Stimulated activated CD4-positive, alpha-beta T cell treated with anti-CD3 and anti-CD28 coated beads, Interleukin-2, amount 100 ng/mL, for 24 hours (primary cell): ENCODE results near the gene ADARB1.

Experiments
- DNase-seq, 2 donors: peaks; one replicate each; pipeline ENCODE4 v3.0.0-alpha.2; 2020

Gene ADARB1

DNA sequence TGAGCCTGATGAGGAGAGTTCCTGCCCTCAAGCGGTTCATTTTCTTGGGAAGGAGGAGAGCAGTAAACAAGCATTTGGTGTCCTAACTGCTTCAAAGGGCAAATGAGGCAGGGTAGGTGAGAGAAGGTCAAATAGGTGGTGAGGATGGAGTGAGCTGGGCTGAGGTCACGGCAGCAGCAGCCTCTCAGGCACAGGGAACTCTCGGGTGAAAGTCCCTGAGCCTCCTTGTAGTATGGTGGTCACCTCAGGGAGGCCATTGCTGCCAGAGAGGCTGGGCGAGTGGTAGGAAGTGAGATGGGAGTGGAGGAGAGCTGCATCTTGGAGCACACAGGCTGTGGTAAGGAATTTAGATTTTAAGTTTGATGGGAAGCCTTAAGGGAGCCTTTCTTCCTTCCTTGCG is 4.0 kb downstream of the ADARB1 start:
- DNase-seq: no peak

DNA sequence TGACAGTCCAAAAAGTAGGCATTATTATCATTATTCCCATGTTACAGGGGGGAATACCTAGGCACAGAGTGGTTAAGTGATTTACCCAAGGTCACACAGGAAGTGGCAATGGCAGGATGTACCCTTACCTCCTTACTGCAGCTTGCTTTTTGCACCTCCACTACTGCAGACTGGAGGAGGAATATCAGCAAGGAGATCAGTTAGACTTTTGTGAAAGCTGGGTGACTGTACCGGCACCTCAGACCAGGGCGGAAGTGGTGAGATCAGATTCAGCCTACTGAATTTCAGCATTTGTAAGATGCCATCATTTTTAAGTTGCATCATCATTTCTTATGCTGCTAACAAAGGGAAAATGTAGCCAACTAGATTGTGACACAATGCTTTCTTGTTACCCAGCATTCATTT is 4.5 kb downstream of the ADARB1 start:
- DNase-seq: peak; percentile 70 to 73

DNA sequence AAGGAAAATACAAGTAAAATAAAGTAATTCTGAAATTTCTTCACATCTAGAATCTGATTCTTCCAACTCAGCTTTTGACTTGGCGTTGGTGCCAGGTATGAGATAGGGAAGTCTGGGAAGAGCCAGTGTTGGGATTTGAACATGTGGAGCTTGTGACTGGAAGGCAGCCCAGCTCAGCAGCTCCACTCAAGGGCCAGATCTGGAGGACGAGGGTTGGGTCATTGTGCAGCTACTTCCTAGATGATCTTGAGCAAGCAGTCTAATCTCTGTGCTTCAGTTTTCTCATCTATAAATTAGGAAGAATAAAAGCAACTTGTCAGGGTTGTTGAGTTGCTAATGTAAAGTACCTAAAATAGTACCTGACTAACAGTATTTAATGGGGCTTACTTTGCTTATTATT is 5.0 kb downstream of the ADARB1 start:
- DNase-seq: no peak

- DNase-seq: no peak
Measured at GRCh38 chr21:45080232-45080631, 5.9 kb downstream of the ADARB1 start.

DNA sequence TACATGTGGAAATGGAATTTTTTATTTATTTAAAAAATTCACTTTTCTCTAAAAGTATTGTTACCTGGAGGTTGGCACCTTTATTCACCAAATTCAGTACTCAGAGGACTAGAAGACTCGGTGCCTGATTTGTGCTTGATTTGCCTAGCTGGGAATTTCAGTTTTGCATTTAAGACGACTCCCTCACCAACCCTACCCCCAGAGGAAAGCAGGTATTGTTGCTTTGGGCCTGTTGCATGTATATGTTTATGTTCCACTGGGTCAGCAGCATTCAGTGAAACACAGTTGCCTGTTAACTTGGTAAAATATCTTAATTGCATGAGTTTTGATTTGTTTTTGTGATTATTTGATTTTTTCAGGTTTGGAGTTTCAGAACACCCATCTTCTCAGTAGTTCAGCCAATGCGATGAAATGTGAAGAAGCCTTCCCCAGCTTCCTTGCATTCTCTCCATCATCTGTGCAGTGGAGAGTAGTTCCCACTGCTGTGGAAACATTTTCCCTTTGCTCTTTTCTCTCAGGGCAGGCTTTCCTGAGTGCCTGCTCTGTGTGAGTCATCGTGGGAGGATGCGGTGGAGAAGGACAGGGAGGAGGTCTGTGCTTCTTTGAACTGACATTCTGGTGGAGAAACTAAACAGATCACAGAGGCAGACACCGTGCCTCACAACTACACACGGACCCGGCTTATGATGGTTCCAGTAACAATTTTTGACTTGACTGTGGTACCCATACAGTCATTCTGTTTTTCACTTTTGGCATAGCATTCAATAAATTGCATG is 6.4 kb downstream of the ADARB1 start:
- peak; percentile 45 to 47 for DNase-seq

GRCh38 chr21:45081636-45082035 is 7.3 kb downstream of the ADARB1 start:
- DNase-seq: no peak

GRCh38 chr21:45082736-45083135 is 8.4 kb downstream of the ADARB1 start:
- DNase-seq: no peak

- DNase-seq: peak in 1 of 2 donors; percentile 18
Measured at GRCh38 chr21:45084121-45084520, 9.7 kb downstream of the ADARB1 start.

- no peak for DNase-seq
Measured at GRCh38 chr21:45084881-45085536, 10.6 kb downstream of the ADARB1 start.

GRCh38 chr21:45085700-45086099 is 11.3 kb downstream of the ADARB1 start:
- no peak for DNase-seq

GRCh38 chr21:45086337-45086958 is 12.1 kb downstream of the ADARB1 start:
- no peak for DNase-seq

DNA sequence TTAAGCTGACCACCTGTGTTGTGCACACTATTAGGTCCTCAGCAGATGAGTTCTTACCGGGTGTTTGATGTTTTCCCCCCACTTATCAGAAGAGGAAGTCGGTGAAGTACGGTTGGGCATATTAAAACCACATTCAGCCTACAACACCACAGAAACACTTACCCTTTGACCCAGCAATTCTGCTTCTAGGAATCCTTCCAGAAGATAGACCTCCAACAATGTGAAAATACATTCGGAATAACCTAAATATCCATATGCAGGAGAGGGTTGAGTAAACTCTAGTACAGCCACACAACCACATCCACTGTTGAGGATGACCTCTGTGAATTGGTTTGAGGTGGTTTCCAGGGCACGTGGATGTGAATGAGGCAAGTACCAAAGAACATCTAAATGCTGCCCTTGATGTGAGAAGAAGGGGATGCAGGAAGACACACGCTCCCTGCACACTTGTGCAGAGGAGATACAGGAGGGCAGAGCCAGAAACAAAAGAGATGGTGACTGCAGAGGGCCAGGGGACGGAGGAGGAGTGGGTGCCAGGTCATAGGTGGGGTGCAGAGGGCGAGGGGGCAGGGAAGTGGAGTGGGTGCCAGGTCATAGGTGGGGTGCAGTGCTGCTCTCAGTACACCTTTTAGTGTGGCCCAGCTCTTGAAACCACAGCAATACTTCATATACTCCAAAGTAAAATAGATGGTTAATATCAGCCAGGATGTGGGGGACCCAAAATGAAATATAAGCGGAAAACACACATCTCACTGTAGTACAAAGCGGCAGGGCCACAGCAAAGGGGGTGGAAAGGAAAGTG is 12.8 kb downstream of the ADARB1 start:
- DNase-seq: no peak

DNA sequence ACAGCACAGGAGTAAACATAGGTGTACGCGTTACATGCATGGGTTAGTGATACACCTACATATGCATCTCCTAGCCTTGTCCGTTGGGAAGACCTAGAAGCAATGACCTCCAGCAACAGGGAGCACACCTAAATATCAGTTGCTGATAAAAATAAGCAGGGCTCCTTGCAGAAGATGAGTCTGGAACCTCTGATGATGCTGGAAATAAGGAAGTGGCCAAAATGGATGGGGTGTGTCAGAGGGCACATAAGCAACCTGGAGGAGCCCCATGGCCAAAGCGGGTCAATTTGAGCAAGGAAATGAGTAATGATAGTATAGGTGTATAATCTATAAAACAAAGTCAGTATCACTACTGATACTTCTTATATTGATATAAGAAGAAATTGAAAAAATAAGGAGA is 13.7 kb downstream of the ADARB1 start:
- DNase-seq: no peak

GRCh38 chr21:45088729-45089128 is 14.3 kb downstream of the ADARB1 start:
- no peak for DNase-seq

GRCh38 chr21:45089964-45090363 is 15.6 kb downstream of the ADARB1 start:
- no peak for DNase-seq

DNA sequence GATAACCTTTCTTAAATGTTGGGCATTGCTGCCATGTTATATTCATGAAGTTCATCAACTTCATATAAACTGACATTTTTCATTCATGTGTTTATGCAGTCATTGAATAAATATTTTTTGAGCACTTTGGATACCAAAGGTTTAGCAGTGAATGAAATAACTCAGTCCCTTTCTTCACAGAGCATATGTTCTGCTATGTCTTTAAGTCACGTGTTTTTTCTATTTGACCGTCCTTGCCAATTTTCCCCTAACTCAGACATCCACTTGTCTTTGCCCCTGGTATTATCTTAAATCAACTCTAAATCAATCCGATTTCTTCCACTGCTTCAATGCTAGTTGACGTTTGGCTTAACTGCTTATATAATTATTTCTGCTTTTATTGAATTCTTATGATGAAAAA is 16.6 kb downstream of the ADARB1 start:
- DNase-seq: no peak

- DNase-seq: no peak
Measured at GRCh38 chr21:45091550-45092322, 17.4 kb downstream of the ADARB1 start.

DNA sequence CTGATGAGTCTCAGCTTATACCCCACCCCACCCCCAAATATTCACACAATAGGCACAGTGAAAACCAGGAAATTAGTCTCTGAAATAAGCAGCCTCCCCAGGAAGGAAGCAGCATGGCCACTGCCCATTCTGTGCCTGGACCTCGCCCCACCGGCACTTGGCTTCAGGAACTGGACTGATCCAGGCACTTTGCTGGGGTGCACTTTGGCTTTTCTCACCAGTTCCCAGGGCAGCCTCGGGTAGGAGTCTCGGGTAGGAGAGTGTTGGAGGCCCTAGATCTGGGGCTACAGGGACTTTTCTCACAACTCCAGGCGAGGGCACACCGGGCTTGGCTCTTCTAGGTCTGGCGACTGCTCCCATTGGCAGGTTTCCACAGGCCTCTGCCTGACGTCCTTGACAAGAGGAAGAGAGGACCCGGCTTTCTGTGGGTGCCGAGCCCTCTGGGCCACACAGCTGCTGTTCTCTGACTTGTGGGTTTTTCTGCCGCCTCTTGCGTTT is 18.7 kb downstream of the ADARB1 start:
- DNase-seq: no peak

GRCh38 chr21:45094412-45094811 is 20.0 kb downstream of the ADARB1 start:
- no peak for DNase-seq

GRCh38 chr21:45095505-45095904 is 21.1 kb downstream of the ADARB1 start:
- DNase-seq: no peak

- DNase-seq: no peak
Measured at GRCh38 chr21:45096217-45096616, 21.8 kb downstream of the ADARB1 start.

- DNase-seq: no peak
Measured at GRCh38 chr21:45097827-45098387, 23.5 kb downstream of the ADARB1 start.
